SK-MEL-5 (cell line): Measurements from ENCODE around the gene SHF. TPM values are rescaled to one million over a fixed set of nuclear protein-coding genes. Genes with fewer than 3 reads are reported as not detected.
A peak's percentile ranks its signal among the peaks of the same experiment; 100 is the strongest.
"Not testable (repeated sequence)": the region's sequence is repeated elsewhere in the genome, so short reads cannot be mapped to it uniquely, and the experiment has no call there.

Source experiments
- DNase-seq: peaks from one replicate; pipeline ENCODE4 v3.0.0-alpha.2; 2016; ENCODE audit warnings: low read depth, low spot score
- in situ Hi-C: cut with HindIII; loops from 2 replicates; pipeline ENCODE4 v1.10.0; 2016; ENCODE audit warnings: low sequenced_read_pairs, high pct_unique_total_duplicates, low pct_unique_long_range_greater_than_20kb
- total RNA-seq: library from RNA; depleted of rRNA; stranded (reverse); fragments of >200 nt; shearing (Covaris generic); gene quantifications from 2 replicates; pipeline ENCODE4 v1.2.3, GENCODE V29; 2014

The SHF gene
- total RNA-seq, 1 experiment from 2014 or later = 5.5 TPM

DNA sequence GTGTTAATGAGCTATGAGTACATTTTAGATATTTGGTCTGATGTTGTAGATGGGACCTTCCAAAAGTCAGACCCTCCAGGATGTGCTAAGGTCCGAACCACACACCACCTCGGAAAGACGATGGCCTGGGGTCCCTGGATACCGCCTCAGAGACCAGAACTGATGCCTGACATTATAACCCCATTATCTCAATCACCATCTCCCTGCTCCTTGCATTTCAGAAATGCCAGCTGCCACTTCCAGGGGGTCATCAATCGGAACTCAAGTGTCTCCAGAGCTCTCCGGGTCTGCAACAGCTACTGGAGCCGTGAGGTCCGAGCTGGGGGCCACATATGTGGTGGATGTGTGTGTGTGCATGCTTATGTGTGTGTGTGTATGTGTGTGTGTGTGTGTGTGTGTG, 50.1 kb downstream of the SHF start:
- no peak for DNase-seq
- in situ Hi-C loops = no loop called here

DNA sequence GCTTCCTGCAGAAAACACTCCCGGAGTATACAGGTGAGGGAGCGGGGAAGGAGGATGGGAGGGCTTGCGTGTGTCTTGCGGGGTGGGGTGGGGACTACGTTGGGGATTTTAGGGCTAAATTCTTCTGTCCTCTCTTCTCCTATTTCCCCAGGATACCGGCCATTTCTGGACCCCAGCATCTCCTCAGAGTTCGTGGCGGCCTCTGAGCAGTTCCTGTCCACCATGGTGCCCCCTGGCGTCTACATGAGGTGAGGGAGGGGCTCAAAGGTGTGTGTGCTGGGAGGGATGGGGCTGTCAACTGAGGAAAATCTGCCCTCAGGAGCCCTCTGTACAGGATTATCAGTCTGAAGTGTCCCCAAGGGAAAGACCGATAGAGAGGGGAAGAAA, 51.4 kb downstream of the SHF start:
- in situ Hi-C loops = no loop called here

DNA sequence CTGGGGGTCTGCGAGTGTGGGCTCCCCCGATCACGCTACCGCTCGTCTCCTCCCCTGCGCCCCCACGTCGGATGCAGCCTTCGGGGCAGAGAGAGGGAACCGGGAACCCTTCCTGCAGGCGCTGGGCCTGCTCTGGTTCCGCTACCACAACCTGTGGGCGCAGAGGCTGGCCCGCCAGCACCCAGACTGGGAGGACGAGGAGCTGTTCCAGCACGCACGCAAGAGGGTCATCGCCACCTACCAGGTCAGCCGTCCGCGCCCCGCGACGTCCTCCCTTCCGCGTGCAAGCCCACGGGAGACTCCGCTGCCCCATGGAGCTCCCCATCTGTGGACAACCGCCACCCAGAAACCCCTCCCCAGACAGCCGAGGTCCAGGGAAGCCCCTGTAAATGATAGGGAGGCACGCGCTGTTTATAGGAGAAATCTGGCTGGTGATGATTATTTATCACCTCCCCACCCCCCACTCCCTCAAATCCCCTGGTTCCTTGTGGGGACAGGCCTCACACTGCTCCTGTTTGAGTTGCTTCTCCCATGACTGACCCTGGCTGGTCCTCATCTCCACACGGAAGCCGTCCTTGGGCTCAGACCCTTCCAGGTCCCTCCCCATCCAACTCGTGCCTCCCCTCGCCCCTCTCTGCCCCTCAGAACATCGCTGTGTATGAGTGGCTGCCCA, 51.9 kb downstream of the SHF start:
- in situ Hi-C loops = not testable (repeated sequence)

More for the DNA sequence above, 51.4 kb downstream of the SHF start:
- DNase-seq = no peak

DNA sequence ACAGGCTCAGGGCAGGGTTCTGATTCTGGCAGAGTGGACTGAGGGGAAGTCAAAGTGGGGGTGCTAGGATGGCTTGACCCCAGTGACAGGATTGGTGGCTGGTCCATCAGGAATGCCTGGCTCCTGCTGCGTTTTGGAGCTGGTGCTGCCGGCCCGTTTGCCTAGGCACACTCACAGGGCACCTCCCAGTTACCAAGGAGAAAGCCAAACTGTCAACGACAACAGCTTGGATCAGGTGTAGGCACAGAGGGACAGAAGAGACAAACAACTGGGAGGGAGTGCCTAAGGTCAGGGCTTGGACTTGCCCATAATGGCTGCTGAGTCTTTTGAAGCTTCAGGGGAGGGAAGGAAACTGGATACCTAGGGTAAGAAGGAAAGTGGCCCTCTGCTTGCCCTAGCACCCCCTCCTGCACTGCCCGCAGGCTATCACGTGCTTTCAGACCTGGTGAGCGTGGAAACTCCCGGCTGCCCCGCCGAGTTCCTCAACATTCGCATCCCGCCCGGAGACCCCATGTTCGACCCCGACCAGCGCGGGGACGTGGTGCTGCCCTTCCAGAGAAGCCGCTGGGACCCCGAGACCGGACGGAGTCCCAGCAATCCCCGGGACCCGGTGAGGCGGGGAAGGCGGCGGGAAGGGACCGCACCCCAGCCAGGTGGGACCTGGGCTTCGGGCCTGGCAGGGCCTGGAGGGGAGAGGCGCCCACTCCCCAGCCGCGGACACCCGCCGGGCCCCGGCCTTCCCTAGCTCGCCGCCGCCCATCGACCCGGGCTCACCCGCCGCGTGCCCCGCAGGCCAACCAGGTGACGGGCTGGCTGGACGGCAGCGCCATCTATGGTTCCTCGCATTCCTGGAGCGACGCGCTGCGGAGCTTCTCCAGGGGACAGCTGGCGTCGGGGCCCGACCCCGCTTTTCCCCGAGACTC, 52.8 kb downstream of the SHF start:
- in situ Hi-C loops = no loop called here
- DNase-seq = no peak

More for the DNA sequence above, 51.9 kb downstream of the SHF start:
- not testable (repeated sequence) for DNase-seq

DNA sequence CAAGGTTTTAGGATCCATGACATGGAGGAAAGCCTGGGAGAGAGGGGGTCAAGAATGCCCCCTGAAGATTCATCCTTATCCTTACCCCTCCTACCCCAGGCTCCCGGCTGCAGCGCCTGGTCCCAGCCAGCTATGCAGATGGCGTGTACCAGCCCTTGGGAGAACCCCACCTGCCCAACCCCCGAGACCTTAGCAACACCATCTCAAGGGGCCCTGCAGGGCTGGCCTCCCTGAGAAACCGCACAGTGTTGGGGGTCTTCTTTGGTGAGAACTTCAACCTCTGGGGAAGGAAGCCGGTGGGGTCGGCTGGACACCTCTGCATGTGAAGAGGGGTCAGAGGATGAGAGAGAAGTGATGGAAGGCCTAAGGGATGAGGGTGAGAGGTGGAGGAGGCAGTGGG, 53.7 kb downstream of the SHF start:
- no peak for DNase-seq
- in situ Hi-C loops = no loop called here

DNA sequence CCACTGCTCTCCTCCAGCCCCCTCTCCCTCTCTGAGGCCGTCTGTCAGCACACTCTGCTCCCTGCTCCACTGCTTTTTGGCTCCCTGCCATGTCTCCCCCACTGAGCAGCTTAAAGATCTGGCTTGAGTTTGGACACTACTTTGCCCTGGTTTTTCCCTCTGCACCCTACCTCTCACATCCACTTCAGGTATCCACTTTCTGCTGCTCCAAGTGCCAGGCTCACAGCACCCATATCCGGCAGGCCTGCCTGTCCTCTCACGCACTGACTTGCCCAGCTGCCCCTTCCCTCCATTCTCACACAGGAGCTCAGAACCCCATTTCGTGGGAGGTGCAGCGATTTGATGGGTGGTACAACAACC, 54.2 kb downstream of the SHF start:
- in situ Hi-C loops = no loop called here
- no peak for DNase-seq

DNA sequence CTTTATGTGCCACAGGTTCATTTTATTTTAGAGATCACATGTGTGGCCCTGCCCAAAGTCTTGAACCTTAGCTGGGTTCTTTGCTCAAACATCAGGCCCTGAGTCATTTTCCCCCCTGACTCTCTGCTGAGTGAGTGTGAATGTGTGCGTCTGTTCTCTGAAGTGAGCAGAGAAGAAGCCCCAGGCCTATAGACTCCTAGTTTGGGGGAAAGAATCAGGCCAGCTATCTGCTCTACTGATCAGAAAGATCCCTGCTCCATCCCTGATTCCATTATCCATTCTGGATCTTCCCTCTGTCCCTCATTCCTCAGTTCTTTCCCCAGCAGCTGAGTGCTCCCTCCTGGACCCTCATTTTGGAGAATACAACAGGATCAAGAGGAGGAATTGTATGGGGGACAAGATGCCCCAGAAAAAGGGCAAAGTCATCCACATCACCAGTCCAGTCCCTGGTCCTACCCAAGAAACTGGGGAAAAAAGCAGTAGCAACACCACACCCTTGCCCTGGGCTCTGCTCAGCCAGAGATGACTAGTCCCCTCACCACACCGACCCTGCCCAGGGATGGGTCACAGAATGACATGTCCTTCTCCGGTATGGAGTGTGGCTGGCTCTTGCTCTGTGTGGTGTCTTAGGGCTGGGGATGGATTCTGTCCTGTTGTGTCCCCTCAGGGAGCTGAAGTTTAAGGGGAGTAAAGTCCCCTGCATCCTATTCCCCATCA, 54.8 kb downstream of the SHF start:
- in situ Hi-C loops = no loop called here
- DNase-seq = no peak

DNA sequence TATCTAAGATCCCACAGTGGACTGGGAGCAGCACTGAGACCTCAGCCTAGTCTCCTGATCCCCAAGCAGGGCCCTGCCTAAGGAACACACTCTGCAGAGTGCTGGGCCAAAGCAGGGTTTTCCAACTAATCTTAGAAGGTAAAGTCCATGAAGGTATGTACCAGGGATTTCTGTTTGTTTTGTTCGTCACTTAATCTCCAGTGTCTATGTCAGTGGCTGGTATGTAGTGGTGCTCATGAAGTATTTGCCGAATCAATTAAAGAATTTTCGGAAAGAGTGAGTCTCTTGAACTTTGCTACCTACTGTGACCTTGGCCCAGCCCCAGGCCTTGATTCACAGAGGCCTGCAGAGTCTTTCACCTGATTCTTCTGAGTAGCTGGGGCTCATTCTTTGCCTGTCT, 56.3 kb downstream of the SHF start:
- in situ Hi-C loops = no loop called here
- DNase-seq = no peak

DNA sequence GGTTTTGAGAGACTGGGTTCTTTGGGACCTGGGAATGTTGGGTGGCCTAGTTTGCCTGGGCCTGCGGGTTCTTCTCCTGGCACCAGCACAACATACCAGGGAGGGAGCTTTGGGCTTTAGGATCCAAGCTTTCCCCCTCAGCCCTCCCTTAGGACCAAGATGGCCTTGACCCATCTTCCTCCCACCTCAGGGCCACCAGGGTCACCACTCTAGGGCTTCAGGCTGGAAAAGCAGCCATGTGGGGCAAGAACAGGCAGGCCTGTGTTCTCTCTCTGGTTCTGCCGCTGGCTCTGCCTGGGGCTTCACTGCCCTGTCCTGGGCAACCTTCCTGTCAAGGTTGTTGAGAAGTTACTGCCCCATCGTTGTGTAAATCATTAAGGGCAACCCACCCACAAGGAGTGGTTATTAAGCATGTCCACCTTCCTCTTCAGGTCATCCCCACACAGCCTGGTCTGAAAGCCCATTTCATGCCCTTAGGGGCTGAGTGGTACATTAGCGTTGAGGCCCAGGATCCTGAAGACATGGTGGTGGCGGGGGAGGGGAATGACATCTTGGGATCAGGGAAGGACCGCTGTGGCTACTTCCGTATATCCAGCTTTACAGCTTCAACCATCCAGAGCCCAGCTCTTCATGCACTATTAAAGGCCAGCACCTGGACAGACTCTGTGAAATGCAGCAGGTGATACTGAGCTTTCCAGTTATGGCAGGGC, 57.3 kb downstream of the SHF start:
- DNase-seq = no peak
- in situ Hi-C loops = no loop called here

DNA sequence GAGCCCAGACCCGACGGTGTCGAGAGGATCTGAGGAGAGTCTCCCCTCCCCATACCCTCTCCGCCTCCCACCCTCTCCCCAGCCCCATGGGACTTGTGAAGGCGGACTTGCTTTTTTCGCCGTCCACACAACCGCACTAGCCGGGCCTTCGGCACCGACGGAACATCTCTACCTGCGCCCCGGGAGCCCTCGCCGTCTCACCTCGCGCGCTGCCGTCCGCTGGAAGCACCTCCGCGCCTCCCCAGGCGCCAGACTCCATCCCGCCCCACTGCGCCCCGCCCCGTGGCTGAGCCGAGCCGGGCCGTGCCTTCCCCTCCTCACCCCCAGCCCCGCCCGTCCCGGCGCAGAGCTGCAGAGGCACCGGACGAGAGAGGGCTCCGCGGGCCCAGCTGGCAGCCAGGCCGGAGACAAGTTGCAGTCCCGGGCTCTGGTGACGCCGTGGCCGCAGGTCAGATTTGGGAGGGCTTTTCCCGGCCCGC, 58.1 kb downstream of the SHF start, which contains the start of the genes DUOX1 and DUOXA1:
DUOX1 (plus strand) TSS at position 344 of the 479 bp plus-strand sequence. CDS start 1,973 bp downstream, outside the sequence.
DUOXA1 (minus strand) TSS at position 229 of the 479 bp plus-strand sequence. CDS start 6,865 bp downstream, outside the sequence.
- in situ Hi-C loops = no loop called here
- DNase-seq = no peak

DNA sequence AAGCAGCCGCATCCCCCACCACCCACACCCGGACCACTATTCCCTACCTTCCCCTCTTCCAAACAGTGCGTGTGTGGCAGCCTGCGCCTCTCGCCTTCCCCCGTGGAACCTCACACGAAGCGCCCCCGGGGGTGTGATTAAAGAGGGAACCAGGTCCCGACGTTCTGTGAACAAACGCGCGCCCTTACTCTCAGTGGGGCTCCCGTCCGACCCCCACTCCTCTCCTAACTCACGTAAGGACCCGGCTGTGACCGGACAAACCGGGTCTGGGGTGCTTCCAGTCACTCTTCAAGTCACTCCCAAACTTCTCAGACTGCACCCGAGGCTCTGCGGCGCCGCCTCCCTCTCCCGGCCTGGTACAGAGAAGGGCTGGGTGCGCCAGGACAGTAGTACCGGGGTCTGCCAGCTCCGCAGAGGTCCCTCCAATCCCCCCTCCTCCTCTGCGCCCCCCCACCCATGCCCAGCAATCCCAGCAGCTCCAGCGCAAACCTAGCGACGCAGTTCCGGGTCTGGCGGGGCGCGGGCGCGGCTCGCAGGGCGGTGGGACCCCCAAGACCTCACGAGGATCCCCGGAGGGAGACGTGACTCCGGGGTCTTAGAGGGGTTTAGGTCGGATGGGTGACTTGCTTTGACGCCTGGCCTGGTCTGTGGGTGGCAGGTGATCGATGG, 58.7 kb downstream of the SHF start:
- in situ Hi-C loops = no loop called here
- DNase-seq = no peak

DNA sequence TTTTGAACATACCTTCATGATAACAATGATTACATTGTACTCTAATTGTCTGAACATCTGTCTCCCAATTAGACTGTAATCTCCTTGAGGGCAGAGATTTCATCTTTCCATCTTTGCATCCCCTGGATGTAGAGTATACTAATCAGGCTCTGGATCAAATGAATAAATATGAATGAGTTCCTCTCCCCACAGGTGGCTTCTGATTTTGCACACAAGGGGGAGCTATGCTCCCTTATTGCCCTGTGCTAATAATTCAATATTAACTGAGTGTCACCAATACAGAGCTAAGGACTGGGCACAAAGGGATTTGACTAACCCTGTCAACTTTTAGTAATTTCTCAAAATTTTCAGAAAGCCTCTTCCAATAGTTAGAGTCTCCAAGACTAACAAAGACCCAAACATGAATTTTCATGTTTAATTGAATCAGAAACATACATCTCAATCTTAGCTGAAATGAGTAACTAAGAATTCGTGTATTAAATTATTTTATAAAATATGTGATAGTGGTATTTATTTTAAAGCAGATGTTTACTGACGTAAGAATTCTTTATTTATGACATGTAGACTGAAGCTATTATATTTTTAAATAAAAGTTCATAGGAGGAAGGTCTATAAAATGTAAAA, 61.1 kb downstream of the SHF start:
- in situ Hi-C loops = no loop called here

DNA sequence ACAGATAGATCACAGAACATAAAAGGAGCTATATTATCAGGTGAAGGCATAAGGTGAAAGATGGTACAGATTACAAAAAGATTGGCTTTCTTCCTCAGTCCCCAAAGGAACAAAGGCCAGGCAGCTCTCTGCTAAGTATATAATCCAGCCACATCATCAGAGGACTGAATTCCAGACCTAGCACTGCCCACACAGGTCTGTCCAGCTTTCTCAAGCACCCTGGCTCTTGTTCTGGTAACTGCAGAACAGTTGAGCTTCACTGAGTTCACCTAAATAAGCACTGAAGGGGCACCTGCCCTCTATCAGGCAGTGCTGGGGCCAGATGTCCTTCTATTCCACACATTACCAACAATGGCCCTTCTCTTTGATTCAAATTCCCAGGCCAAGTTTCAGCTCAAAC, 64.4 kb downstream of the SHF start:
- no peak for DNase-seq
- in situ Hi-C loops = no loop called here

More for the DNA sequence above, 61.1 kb downstream of the SHF start:
- DNase-seq = peak; percentile 62

DNA sequence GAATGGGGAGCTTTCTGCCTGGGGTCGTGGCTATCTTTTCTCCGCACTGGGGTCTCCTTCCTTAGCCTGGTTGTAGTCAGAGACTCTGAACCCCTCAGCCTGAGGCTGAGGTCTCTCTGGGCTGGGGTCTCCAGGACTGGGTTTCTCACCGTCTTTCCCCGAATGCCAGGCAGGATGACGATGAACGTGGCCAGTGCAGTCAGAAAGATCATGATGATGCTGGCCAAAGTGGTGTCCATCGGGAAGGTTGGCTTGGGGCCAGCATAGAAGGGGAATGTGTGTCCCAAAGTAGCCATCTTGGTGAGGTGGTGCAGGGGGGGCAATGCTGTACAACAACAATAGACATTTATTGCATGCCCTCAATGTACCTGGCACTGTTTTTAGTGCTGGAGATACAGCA, 65.0 kb downstream of the SHF start:
- DNase-seq = no peak
- in situ Hi-C loops = no loop called here

DNA sequence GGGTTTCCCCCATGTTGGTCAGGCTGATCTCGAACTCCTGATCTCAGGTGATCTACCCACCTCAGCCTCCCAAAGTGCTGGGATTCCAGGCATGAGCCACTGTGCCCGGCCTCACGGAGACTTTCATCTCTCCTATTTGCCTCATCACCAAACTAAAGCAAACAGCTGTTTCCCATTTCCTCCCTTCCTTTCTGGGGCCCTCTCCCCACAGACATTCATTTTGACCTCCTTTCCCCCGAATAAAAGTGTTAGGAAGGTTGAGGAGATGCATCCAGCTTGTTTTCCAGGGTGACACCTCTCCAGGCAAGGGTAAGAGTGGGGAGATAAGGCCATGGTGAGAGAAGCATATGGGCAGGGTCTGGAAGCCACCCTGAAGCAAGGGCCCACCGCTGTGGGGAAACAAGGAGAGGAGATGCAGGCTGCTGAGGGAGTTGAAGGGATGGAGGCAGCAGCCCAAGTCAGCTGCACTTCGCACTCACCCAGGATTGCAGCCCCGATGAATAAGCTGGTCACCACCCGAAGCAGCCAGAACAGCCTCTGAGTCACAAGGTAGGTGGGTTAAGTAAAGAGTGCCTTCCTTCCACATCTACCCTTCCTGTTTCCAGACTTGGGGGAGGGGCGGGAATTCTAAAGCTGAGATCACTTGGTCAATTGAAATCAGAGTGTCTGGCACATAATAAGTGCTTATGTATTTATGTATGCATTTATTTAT, 65.9 kb downstream of the SHF start:
- in situ Hi-C loops = no loop called here

DNA sequence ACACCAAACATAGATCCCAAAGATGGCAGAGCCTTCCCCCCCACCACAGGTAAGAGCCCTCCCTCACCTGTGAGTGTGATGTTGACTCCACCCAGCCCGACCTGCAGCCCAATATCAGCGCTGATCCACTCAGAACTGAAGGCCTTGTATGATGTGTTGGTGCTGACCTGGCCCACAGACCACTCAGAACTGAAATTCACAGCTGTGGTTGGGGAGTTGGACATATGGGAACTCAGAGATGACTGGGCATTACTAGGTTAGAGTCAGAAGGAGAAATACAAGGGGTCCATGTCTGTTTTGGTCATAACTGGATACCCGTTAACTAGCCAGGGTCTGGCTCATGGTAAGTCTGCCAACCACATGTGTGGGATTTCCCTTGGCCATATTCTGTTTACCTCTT, 66.7 kb downstream of the SHF start:
- in situ Hi-C loops = no loop called here
- DNase-seq = no peak

More for the DNA sequence above, 65.9 kb downstream of the SHF start:
- no peak for DNase-seq
